ENCODE results near the gene OLFM4.

The OLFM4 gene

GRCh38 chr13:53028063-53028462 is 550 bp upstream of the OLFM4 start:
- H3K4me1 Mint-ChIP-seq: no peaks in the 10 kb centered on the region
- no peaks in the 10 kb centered on the region for H3K36me3 Mint-ChIP-seq
- DNase-seq: no peak
- ATAC-seq (replicated peaks): no peak
- peaks cover 0 to 5% of the 10 kb centered on the region in 2 donors for H3K27me3 Mint-ChIP-seq
- H3K27ac Mint-ChIP-seq: no peak overlapping the region
- no peak overlapping the region for H3K4me3 Mint-ChIP-seq
- no peaks in the 10 kb centered on the region for H3K9me3 Mint-ChIP-seq

- Mint-ChIP-seq H3K27me3 (peaks cover 0 to 3% of the 10 kb centered on the region in 2 donors), H3K9me3 (no peaks in the 10 kb centered on the region), H3K4me3 (no peak overlapping the region), H3K27ac (no peak overlapping the region), H3K36me3 (no peaks in the 10 kb centered on the region), H3K4me1 (no peaks in the 10 kb centered on the region)
- ATAC-seq (replicated peaks) (no peak), DNase-seq (no peak)
Measured at GRCh38 chr13:53032849-53033248, 4.2 kb downstream of the OLFM4 start.

- peaks cover 0 to 3% of the 10 kb centered on the region in 2 donors for H3K27me3 Mint-ChIP-seq
- DNase-seq (no peak), ATAC-seq (replicated peaks) (no peak)
- H3K27ac Mint-ChIP-seq: no peak overlapping the region
- H3K36me3 Mint-ChIP-seq: no peaks in the 10 kb centered on the region
- no peaks in the 10 kb centered on the region for H3K4me1 Mint-ChIP-seq
- H3K4me3 Mint-ChIP-seq: no peak overlapping the region
- peaks cover 1 to 3% of the 10 kb centered on the region in 2 donors for H3K9me3 Mint-ChIP-seq
Measured at GRCh38 chr13:53038993-53039392, 10.4 kb downstream of the OLFM4 start.

- H3K27me3 Mint-ChIP-seq: peaks cover 0 to 3% of the 10 kb centered on the region in 2 donors
- ATAC-seq (replicated peaks) (no peak), DNase-seq (no peak)
- no peak overlapping the region for H3K27ac Mint-ChIP-seq
- H3K9me3 Mint-ChIP-seq: peaks cover 1 to 6% of the 10 kb centered on the region in 2 donors
- no peak overlapping the region for H3K4me3 Mint-ChIP-seq
- H3K36me3 Mint-ChIP-seq: no peaks in the 10 kb centered on the region
- H3K4me1 Mint-ChIP-seq: no peaks in the 10 kb centered on the region
Measured at GRCh38 chr13:53041968-53042516, 13.4 kb downstream of the OLFM4 start.

GRCh38 chr13:53042877-53043276 is 14.3 kb downstream of the OLFM4 start:
- Mint-ChIP-seq H3K27ac (no peak overlapping the region), H3K4me1 (no peaks in the 10 kb centered on the region), H3K4me3 (no peak overlapping the region), H3K9me3 (peaks cover 1 to 6% of the 10 kb centered on the region in 2 donors), H3K27me3 (peaks cover 0 to 3% of the 10 kb centered on the region in 2 donors), H3K36me3 (no peaks in the 10 kb centered on the region)
- ATAC-seq (replicated peaks) (no peak), DNase-seq (no peak)

GRCh38 chr13:53043398-53043797 is 14.8 kb downstream of the OLFM4 start:
- no peaks in the 10 kb centered on the region for H3K36me3 Mint-ChIP-seq
- H3K27me3 Mint-ChIP-seq: peaks cover 0 to 3% of the 10 kb centered on the region in 2 donors
- no peaks in the 10 kb centered on the region for H3K4me1 Mint-ChIP-seq
- H3K4me3 Mint-ChIP-seq: no peak overlapping the region
- no peak overlapping the region for H3K27ac Mint-ChIP-seq
- ATAC-seq (replicated peaks) (no peak), DNase-seq (no peak)
- peaks cover 1 to 6% of the 10 kb centered on the region in 2 donors for H3K9me3 Mint-ChIP-seq

- Mint-ChIP-seq H3K4me3 (no peak overlapping the region), H3K27ac (no peak overlapping the region), H3K4me1 (no peaks in the 10 kb centered on the region), H3K36me3 (no peaks in the 10 kb centered on the region), H3K9me3 (peaks cover 1 to 6% of the 10 kb centered on the region in 2 donors), H3K27me3 (peaks cover 0 to 3% of the 10 kb centered on the region in 2 donors)
- no peak for ATAC-seq (replicated peaks)
- no peak for DNase-seq
Measured at GRCh38 chr13:53045189-53045588, 16.6 kb downstream of the OLFM4 start.

GRCh38 chr13:53048880-53049279 is 20.3 kb downstream of the OLFM4 start:
- no peaks in the 10 kb centered on the region for H3K36me3 Mint-ChIP-seq
- no peak for ATAC-seq (replicated peaks)
- no peak overlapping the region for H3K27ac Mint-ChIP-seq
- H3K9me3 Mint-ChIP-seq: peaks cover 0 to 3% of the 10 kb centered on the region in 2 donors
- peaks cover 0 to 3% of the 10 kb centered on the region in 2 donors for H3K27me3 Mint-ChIP-seq
- H3K4me3 Mint-ChIP-seq: no peak overlapping the region
- H3K4me1 Mint-ChIP-seq: no peaks in the 10 kb centered on the region
- DNase-seq: no peak

- ATAC-seq (replicated peaks) (no peak), DNase-seq (no peak)
- H3K4me3 Mint-ChIP-seq: no peak overlapping the region
- no peaks in the 10 kb centered on the region for H3K4me1 Mint-ChIP-seq
- H3K27me3 Mint-ChIP-seq: peaks cover 0 to 3% of the 10 kb centered on the region in 2 donors
- H3K27ac Mint-ChIP-seq: no peak overlapping the region
- peaks cover 0 to 3% of the 10 kb centered on the region in 2 donors for H3K9me3 Mint-ChIP-seq
- H3K36me3 Mint-ChIP-seq: no peaks in the 10 kb centered on the region
Measured at GRCh38 chr13:53050151-53050550, 21.5 kb downstream of the OLFM4 start.

- Mint-ChIP-seq H3K27ac (no peak overlapping the region), H3K4me1 (no peaks in the 10 kb centered on the region)
- no peak for ATAC-seq (replicated peaks)
Measured at GRCh38 chr13:53052675-53053074, 24.1 kb downstream of the OLFM4 start.

GRCh38 chr13:53054569-53054968 is 26.0 kb downstream of the OLFM4 start:
- Mint-ChIP-seq H3K9me3 (no peaks in the 10 kb centered on the region), H3K27ac (no peak overlapping the region), H3K4me1 (no peaks in the 10 kb centered on the region), H3K36me3 (no peaks in the 10 kb centered on the region), H3K4me3 (no peak overlapping the region), H3K27me3 (no peaks in the 10 kb centered on the region)
- ATAC-seq (replicated peaks) (no peak), DNase-seq (no peak)

More at GRCh38 chr13:53052675-53053074, 24.1 kb downstream of the OLFM4 start:
- Mint-ChIP-seq H3K9me3 (no peaks in the 10 kb centered on the region), H3K27me3 (no peaks in the 10 kb centered on the region), H3K36me3 (no peaks in the 10 kb centered on the region), H3K4me3 (no peak overlapping the region)
- DNase-seq: no peak

- no peak overlapping the region for H3K27ac Mint-ChIP-seq
- ATAC-seq (replicated peaks) (no peak), DNase-seq (no peak)
- no peaks in the 10 kb centered on the region for H3K36me3 Mint-ChIP-seq
- H3K9me3 Mint-ChIP-seq: peaks cover 0 to 2% of the 10 kb centered on the region in 2 donors
- no peaks in the 10 kb centered on the region for H3K4me1 Mint-ChIP-seq
- no peak overlapping the region for H3K4me3 Mint-ChIP-seq
- H3K27me3 Mint-ChIP-seq: no peaks in the 10 kb centered on the region
Measured at GRCh38 chr13:53058065-53058679, 29.6 kb downstream of the OLFM4 start.

GRCh38 chr13:53060840-53061490 is 32.4 kb downstream of the OLFM4 start:
- ATAC-seq (replicated peaks): no peak
- H3K27me3 Mint-ChIP-seq: no peaks in the 10 kb centered on the region
- H3K4me1 Mint-ChIP-seq: no peaks in the 10 kb centered on the region
- no peak for DNase-seq
- H3K9me3 Mint-ChIP-seq: peaks cover 0 to 2% of the 10 kb centered on the region in 2 donors
- H3K36me3 Mint-ChIP-seq: no peaks in the 10 kb centered on the region
- H3K27ac Mint-ChIP-seq: no peak overlapping the region
- H3K4me3 Mint-ChIP-seq: no peak overlapping the region

GRCh38 chr13:53064731-53065130 is 36.1 kb downstream of the OLFM4 start:
- Mint-ChIP-seq H3K27me3 (no peaks in the 10 kb centered on the region), H3K4me1 (no peaks in the 10 kb centered on the region), H3K36me3 (no peaks in the 10 kb centered on the region), H3K9me3 (peaks cover 0 to 2% of the 10 kb centered on the region in 2 donors), H3K4me3 (no peak overlapping the region), H3K27ac (no peak overlapping the region)
- no peak for ATAC-seq (replicated peaks)
- DNase-seq: no peak

- Mint-ChIP-seq H3K27me3 (no peaks in the 10 kb centered on the region), H3K4me1 (no peaks in the 10 kb centered on the region), H3K36me3 (no peaks in the 10 kb centered on the region), H3K9me3 (no peaks in the 10 kb centered on the region), H3K4me3 (no peak overlapping the region), H3K27ac (no peak overlapping the region)
- no peak for DNase-seq
- ATAC-seq (replicated peaks): no peak
Measured at GRCh38 chr13:53066411-53066810, 37.8 kb downstream of the OLFM4 start.

All from stimulated activated naive B cell treated with anti-CD40 and anti-IgM and Interleukin-4, amounts not matched to agents 10 μg/mL and 1 μg/mL and 100 μg/mL, for 72 hours (primary cell).